NCI-H1092 treated with DMSO at 0.1 percent for 48 hours (cell line): ENCODE data around the gene VAV3.
"Not testable (repeated sequence)": the region's sequence is repeated elsewhere in the genome, so short reads cannot be mapped to it uniquely, and the experiment has no call there.

Experiments
- DNase-seq: peaks from one replicate; lab custom pipeline; 2025; lab: John Stamatoyannopoulos, UW

Gene VAV3

DNA sequence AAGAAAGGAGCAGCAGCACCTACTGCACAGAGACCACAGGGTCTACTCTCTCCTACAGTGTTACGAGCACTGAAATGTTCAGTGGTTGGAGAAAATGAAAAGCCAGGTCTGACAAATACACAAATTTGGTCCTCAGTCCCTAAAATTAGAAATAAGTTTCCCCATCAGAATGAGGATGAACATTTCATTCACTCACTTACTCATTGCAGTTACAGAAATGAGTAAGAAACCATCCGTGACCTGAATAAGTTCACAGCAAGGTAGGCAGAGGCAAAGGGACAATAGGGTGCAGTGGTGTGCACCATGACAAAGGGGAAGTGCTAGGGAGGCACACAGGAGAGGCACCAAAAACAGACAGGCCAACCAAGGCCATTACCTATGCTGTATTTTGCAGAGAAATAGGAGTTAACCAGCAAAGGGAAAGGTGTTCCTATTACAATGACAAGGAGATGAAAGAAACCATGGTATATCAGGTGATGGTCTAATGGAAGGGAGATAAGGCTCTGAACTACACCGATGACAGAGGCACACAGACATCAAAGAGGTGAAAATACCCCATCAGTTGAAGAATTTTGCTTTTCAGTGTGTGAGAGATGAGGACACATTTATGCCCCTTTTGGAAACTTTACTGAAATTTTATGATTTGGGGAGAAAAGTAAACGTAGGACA, 29.4 kb downstream of the VAV3 start:
- no peak for DNase-seq

DNA sequence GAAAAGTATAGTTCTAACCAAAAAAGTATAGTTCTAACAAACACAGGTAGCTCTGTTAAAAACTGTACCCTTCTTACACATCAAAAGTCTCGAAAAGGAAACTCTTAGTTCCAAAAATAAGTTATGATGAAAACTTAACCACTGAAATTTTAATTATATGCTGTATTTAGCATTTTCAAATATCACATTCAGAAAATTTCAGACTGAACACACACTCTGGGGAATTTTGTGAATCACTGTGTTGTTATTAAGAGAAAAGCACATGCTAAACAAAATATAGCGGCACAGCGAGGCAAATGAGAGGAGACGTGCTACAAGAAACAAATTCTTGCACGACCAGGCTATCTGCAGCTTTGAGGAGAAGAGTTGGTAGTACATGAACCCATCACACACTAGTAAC, 30.4 kb downstream of the VAV3 start:
- DNase-seq, result no peak

DNA sequence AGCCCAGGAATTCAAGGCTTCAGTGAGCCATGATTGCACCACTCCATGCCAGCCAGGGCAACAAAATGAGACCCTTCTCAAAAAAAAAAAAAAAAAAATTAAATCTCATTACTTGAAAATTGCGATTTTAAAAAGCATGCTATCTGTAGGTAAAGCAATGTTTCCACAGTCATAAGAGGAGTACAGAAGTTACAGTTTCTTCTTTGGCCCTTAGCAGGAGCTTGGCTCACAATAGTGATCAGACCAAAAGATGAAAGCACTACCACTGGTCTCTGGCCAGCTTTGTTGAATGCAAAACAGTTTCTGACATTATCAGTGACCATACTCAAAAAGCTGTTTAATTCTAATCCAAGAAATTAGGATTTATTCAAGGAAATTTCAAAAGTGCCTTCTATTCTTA, 31.2 kb downstream of the VAV3 start:
- DNase-seq, result no peak

GRCh38 chr1:107930292-107930691, 34.7 kb downstream of the VAV3 start:
- no peak for DNase-seq

DNA sequence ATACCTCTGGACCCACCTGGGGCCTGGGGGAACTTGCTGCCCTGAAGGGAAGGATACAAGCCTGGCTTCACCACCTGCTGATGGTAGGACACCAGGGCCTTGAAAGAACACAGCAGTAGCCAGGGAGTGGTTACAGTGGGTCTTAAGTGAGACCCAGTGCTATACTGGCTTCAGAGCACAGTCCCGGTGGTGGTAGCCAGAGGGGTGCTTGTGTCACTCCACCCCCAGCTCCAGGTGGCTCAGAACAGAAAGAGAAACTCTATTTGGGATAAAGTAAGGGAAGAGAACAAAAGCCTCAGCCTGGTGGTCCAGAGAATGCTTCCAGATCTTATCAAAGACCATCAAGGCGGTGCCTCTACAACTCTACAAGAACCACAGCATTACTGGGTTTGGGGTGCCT, 37.2 kb downstream of the VAV3 start:
- no peak for DNase-seq

- no peak for DNase-seq
Observed at GRCh38 chr1:107926436-107927080, 38.4 kb downstream of the VAV3 start.

DNA sequence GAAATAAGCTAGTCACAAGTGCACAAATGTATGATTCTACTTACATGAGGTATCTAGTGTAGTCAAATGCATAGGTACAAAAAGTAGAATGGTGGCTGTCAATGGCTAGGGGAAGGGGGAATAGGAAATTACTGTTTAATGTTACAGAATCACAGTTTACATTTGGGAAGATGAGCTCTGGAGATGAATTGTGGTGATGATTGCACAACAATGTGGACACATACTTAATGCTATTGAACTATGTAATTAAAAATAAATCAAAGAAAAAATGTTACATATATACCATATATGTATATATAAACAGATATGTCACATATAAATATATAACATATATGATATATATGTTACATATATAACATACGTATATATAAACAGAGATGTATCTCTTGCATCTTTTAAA, 39.4 kb downstream of the VAV3 start:
- no peak for DNase-seq

DNA sequence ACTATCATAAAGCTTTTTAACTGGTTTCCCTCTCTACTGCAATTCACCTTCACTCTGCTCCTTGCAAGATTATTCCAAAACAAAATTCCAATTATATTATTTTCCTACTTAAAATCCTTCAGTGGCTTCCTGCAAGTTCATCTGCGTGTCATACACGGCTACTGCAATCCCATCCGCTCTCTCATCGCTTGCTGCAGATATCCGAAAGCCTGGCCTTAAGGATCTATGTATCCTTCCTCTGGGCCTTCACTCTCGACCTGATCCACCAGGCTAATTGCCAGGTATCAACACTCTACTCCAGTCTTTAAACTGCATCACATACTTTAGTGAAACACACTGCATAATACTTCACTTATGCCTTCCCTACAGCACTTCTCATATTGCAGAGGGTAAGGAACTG, 44.0 kb downstream of the VAV3 start:
- no peak for DNase-seq

DNA sequence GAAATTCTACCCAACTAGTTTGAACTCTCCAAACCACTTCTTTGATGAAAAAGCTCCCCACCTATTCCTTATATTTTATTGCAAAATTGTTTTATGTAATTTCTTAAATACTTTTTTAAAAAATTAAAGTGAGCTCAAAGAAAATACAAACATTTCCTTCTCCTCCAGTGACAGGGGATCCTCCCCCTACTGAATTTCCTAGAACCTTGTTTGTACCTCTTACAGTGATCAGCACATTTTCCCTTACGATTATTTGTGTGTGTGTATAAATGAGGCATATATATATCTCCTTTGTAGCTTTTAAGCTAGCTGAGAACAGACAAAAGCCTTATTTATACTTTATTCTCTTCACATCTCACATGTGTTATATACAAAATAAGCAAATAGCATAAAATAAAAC, 44.4 kb downstream of the VAV3 start:
- no peak for DNase-seq

DNA sequence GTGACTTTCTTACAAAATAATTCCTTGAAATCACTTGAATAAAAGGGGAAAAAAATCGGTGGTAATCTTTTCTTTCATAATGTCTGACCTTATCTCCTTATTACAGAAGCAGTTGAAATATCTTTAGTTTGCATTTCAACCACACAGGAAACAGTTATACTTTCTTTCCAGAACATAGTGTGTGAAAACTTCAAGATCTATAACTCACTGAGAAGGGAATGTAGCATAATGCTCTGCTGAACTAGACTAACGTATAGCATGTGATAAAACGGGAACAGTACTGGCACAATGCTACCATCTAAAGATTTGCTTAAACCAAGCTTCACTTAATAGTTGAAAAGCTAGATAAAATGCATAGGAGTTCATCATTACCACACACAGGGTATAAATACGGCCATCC, 45.0 kb downstream of the VAV3 start:
- no peak for DNase-seq

DNA sequence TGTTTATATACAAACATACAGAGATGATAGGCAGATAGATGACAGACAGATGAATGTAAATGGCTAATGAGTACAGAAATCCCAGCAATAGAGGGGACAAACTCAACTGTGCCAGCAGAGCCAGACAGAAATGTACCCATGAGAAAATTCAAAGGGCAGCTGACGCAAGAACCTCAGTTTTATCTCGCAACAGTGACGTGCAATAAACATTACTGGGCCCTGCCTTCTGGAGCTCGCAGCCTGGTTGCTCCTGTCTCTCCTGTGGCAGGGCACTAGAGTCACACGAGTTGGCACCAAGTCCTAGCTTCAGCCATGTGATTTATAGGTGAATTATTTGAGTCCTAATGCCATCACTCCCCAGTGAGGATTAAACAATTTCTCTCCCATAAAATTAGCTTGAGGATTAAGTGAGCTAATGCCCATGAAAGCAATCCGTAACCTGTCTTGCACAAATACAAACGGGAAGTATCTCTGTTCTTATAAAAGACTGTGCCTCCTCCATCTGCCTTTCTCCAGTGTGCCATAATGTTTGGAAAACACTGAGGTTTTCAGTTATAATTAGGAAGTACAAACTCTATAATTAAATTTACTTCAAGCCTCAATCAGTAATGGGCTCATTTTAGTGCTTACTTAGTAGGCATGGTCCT, 50.7 kb downstream of the VAV3 start:
- no peak for DNase-seq

DNA sequence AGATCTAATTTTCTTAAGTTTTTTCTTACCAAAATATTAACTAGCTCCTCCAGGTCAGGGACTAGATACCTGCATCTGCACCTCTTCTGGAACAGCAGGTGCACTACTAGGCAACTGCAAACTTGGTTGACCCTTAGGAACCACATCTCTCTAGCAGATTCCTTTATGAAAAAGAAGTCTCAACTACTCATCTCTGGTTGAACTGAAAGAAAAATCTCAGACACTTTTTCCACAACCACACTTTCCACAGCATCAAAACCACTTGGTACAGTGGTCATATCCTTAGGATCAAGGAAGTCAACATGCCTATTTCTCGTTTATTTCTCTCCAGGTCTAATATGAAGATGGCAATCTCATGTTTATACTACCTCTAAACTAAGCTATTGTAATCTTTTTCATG, 52.3 kb downstream of the VAV3 start:
- no peak for DNase-seq

GRCh38 chr1:107900090-107900945, 64.7 kb downstream of the VAV3 start:
- no peak for DNase-seq

GRCh38 chr1:107899655-107900054, 65.3 kb downstream of the VAV3 start:
- no peak for DNase-seq

- no peak for DNase-seq
Observed at GRCh38 chr1:107897438-107898345, 67.3 kb downstream of the VAV3 start.

GRCh38 chr1:107896936-107897335, 68.0 kb downstream of the VAV3 start:
- DNase-seq, result no peak

DNA sequence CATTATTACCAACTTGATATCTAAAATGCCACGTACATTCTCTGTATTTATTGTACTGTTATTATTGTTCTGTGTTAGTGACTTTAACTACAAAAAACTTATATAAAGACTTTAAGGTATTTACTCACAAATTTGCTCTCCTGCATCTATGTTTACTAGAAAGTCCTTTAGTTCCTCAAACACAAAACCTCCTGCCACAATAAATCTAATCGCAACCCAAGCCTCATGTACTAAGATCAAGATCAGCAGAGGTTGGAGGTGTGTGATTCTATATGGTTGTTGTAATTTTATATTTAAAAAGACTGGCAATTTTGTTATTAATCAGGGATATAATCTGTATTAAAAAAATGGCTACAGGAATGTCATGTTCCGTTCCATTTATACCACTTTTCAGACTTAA, 68.6 kb downstream of the VAV3 start:
- DNase-seq, result no peak

GRCh38 chr1:107895403-107896191, 69.4 kb downstream of the VAV3 start:
- no peak for DNase-seq

- no peak for DNase-seq
Observed at GRCh38 chr1:107894605-107895004, 70.4 kb downstream of the VAV3 start.

GRCh38 chr1:107893350-107893749, 71.6 kb downstream of the VAV3 start:
- not testable (repeated sequence) for DNase-seq

- DNase-seq, result no peak
Observed at GRCh38 chr1:107889524-107889923, 75.5 kb downstream of the VAV3 start.
